Measurements from ENCODE around the gene HLA-A.

DNA sequence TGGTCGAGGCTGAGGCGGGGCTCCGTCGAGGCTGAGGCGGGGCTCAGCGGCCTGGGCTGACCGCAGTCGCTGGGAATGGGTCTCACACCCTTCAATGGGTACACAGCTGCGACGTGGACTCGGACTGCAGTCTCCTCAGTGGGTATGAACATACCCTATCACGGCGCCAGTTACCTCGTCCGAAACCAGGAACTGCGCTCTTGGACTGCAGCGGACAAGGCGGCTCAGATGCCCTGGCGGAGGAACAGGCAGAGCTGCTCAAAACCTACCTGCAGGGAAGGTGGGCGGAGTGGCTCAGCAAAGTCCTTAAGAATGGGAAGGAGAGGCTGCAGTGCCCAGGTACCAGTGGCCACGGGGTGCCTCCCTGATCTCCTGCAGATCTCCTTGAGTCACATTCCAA lies 14.2 kb downstream of the HLA-A start:
- TF ChIP-seq, protein P1, sequence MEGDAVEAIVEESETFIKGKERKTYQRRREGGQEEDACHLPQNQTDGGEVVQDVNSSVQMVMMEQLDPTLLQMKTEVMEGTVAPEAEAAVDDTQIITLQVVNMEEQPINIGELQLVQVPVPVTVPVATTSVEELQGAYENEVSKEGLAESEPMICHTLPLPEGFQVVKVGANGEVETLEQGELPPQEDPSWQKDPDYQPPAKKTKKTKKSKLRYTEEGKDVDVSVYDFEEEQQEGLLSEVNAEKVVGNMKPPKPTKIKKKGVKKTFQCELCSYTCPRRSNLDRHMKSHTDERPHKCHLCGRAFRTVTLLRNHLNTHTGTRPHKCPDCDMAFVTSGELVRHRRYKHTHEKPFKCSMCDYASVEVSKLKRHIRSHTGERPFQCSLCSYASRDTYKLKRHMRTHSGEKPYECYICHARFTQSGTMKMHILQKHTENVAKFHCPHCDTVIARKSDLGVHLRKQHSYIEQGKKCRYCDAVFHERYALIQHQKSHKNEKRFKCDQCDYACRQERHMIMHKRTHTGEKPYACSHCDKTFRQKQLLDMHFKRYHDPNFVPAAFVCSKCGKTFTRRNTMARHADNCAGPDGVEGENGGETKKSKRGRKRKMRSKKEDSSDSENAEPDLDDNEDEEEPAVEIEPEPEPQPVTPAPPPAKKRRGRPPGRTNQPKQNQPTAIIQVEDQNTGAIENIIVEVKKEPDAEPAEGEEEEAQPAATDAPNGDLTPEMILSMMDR (IDR thresholded peaks at IDR 0.05): no peak
- TF ChIP-seq POLR2A (IDR thresholded peaks at IDR 0.05): no peak

Data from adrenal gland (tissue), 5 donors.